Measurements from ENCODE around the gene NFYB.
"Not testable (repeated sequence)": the region's sequence is repeated elsewhere in the genome, so short reads cannot be mapped to it uniquely, and the experiment has no call there.

NFYB gene

GRCh38 chr12:104114834-104115586, 23.0 kb downstream of the NFYB start:
- H3K4me3 Mint-ChIP-seq, H3K27me3 Mint-ChIP-seq, H3K27ac Mint-ChIP-seq, DNase-seq, H3K9me3 Mint-ChIP-seq, CTCF ChIA-PET, H3K4me1 Mint-ChIP-seq: not testable (repeated sequence)
- H3K36me3 Mint-ChIP-seq: peaks cover 22% of the 10 kb centered on the region

GRCh38 chr12:104109446-104110271, 28.4 kb downstream of the NFYB start:
- no peak for DNase-seq
- CTCF ChIA-PET: interaction anchor here (0.6 to 6.1 kb wide), 35 partner anchors 10 to 737 kb away, joined by 3 to 92 read pairs (median 5); partner anchors contain the start of genes HCFC2 and NFYB
- H3K4me1 Mint-ChIP-seq: peaks cover 9% of the 10 kb centered on the region
- H3K27ac Mint-ChIP-seq: no peak overlapping the region
- no peaks in the 10 kb centered on the region for H3K27me3 Mint-ChIP-seq
- peaks cover 11% of the 10 kb centered on the region for H3K36me3 Mint-ChIP-seq
- no peaks in the 10 kb centered on the region for H3K9me3 Mint-ChIP-seq
- H3K4me3 Mint-ChIP-seq: no peak overlapping the region

- H3K4me3 Mint-ChIP-seq: no peak overlapping the region
- H3K27ac Mint-ChIP-seq: no peak overlapping the region
- no peaks in the 10 kb centered on the region for H3K27me3 Mint-ChIP-seq
- H3K4me1 Mint-ChIP-seq: peaks cover 9% of the 10 kb centered on the region
- DNase-seq: peak; percentile 93
- CTCF ChIA-PET: interaction anchor here (0.6 to 6.1 kb wide), 38 partner anchors 9 to 737 kb away, joined by 3 to 92 read pairs (median 4); partner anchors contain the start of genes HCFC2 and NFYB
- H3K36me3 Mint-ChIP-seq: peaks cover 8% of the 10 kb centered on the region
- no peaks in the 10 kb centered on the region for H3K9me3 Mint-ChIP-seq
Measured at GRCh38 chr12:104108755-104109445, 29.1 kb downstream of the NFYB start.

GRCh38 chr12:104106965-104107364, 31.0 kb downstream of the NFYB start:
- CTCF ChIA-PET: interaction anchor here (0.7 to 6.1 kb wide), 6 partner anchors 9 to 230 kb away, joined by 3 to 92 read pairs (median 10); no protein-coding TSS in a partner anchor
- peaks cover 16% of the 10 kb centered on the region for H3K36me3 Mint-ChIP-seq

GRCh38 chr12:104105461-104105860, 32.5 kb downstream of the NFYB start:
- Mint-ChIP-seq H3K9me3 (no peaks in the 10 kb centered on the region), H3K4me3 (no peak overlapping the region), H3K4me1 (peaks cover 9% of the 10 kb centered on the region), H3K36me3 (peaks cover 20% of the 10 kb centered on the region), H3K27me3 (no peaks in the 10 kb centered on the region), H3K27ac (no peak overlapping the region)
- CTCF ChIA-PET: no interaction called here
- DNase-seq: no peak

More at GRCh38 chr12:104106965-104107364, 31.0 kb downstream of the NFYB start:
- Mint-ChIP-seq H3K27me3 (no peaks in the 10 kb centered on the region), H3K4me3 (no peak overlapping the region), H3K27ac (no peak overlapping the region), H3K4me1 (peaks cover 9% of the 10 kb centered on the region), H3K9me3 (no peaks in the 10 kb centered on the region)
- no peak for DNase-seq

GRCh38 chr12:104097954-104098353, 40.1 kb downstream of the NFYB start:
- Mint-ChIP-seq H3K9me3 (no peaks in the 10 kb centered on the region), H3K4me3 (no peak overlapping the region)

GRCh38 chr12:104095289-104095688, 42.7 kb downstream of the NFYB start:
- Mint-ChIP-seq H3K27me3 (no peaks in the 10 kb centered on the region), H3K4me1 (no peaks in the 10 kb centered on the region), H3K4me3 (no peak overlapping the region), H3K36me3 (peaks cover 36% of the 10 kb centered on the region), H3K27ac (no peak overlapping the region), H3K9me3 (no peaks in the 10 kb centered on the region)
- DNase-seq: no peak
- CTCF ChIA-PET: interaction anchor here (0.9 to 3.5 kb wide), 2 partner anchors 12 to 14 kb away, joined by 4 to 17 read pairs; no protein-coding TSS in a partner anchor

More at GRCh38 chr12:104097954-104098353, 40.1 kb downstream of the NFYB start:
- no peak for DNase-seq
- CTCF ChIA-PET: interaction anchor here (1.7 to 3.5 kb wide), 2 partner anchors 10 to 11 kb away, joined by 5 to 17 read pairs; no protein-coding TSS in a partner anchor
- Mint-ChIP-seq H3K4me1 (no peaks in the 10 kb centered on the region), H3K27ac (no peak overlapping the region), H3K27me3 (no peaks in the 10 kb centered on the region), H3K36me3 (peaks cover 40% of the 10 kb centered on the region)

GRCh38 chr12:104094284-104094683, 43.7 kb downstream of the NFYB start:
- no peak overlapping the region for H3K4me3 Mint-ChIP-seq
- H3K27me3 Mint-ChIP-seq: no peaks in the 10 kb centered on the region
- no peak overlapping the region for H3K27ac Mint-ChIP-seq
- no peak for DNase-seq
- H3K9me3 Mint-ChIP-seq: no peaks in the 10 kb centered on the region
- CTCF ChIA-PET: no interaction called here
- H3K36me3 Mint-ChIP-seq: peaks cover 39% of the 10 kb centered on the region
- H3K4me1 Mint-ChIP-seq: no peaks in the 10 kb centered on the region

- no peaks in the 10 kb centered on the region for H3K27me3 Mint-ChIP-seq
- no peaks in the 10 kb centered on the region for H3K4me1 Mint-ChIP-seq
- no peaks in the 10 kb centered on the region for H3K9me3 Mint-ChIP-seq
- no peak overlapping the region for H3K27ac Mint-ChIP-seq
- CTCF ChIA-PET: interaction anchor here (1.2 kb wide), 1 partner anchor 33 kb away, joined by 3 read pairs; no protein-coding TSS in a partner anchor
- peaks cover 34% of the 10 kb centered on the region for H3K36me3 Mint-ChIP-seq
- no peak overlapping the region for H3K4me3 Mint-ChIP-seq
- DNase-seq: no peak
Measured at GRCh38 chr12:104091136-104091535, 46.9 kb downstream of the NFYB start.

- no peak for DNase-seq
- H3K36me3 Mint-ChIP-seq: peaks cover 34% of the 10 kb centered on the region
- H3K9me3 Mint-ChIP-seq: no peaks in the 10 kb centered on the region
- no peak overlapping the region for H3K4me3 Mint-ChIP-seq
- no peaks in the 10 kb centered on the region for H3K27me3 Mint-ChIP-seq
- H3K4me1 Mint-ChIP-seq: no peaks in the 10 kb centered on the region
- H3K27ac Mint-ChIP-seq: no peak overlapping the region
- CTCF ChIA-PET: interaction anchor here (1.2 kb wide), 1 partner anchor 33 kb away, joined by 3 read pairs; no protein-coding TSS in a partner anchor
Measured at GRCh38 chr12:104090685-104091084, 47.3 kb downstream of the NFYB start.

- H3K27ac Mint-ChIP-seq: no peak overlapping the region
Measured at GRCh38 chr12:104083769-104084475, 54.1 kb downstream of the NFYB start.

GRCh38 chr12:104080764-104081163, 57.2 kb downstream of the NFYB start:
- no peak overlapping the region for H3K4me3 Mint-ChIP-seq
- H3K27me3 Mint-ChIP-seq: no peaks in the 10 kb centered on the region
- peaks cover 34% of the 10 kb centered on the region for H3K36me3 Mint-ChIP-seq
- peaks cover 5% of the 10 kb centered on the region for H3K4me1 Mint-ChIP-seq
- no peak overlapping the region for H3K27ac Mint-ChIP-seq
- no peak for DNase-seq
- no peaks in the 10 kb centered on the region for H3K9me3 Mint-ChIP-seq
- CTCF ChIA-PET: interaction anchor here (1.3 kb wide), 1 partner anchor 28 kb away, joined by 3 read pairs; no protein-coding TSS in a partner anchor

More at GRCh38 chr12:104083769-104084475, 54.1 kb downstream of the NFYB start:
- DNase-seq: no peak
- Mint-ChIP-seq H3K4me3 (no peak overlapping the region), H3K36me3 (peaks cover 31% of the 10 kb centered on the region), H3K27me3 (no peaks in the 10 kb centered on the region), H3K9me3 (no peaks in the 10 kb centered on the region), H3K4me1 (peaks cover 5% of the 10 kb centered on the region)
- CTCF ChIA-PET: interaction anchor here (1.0 kb wide), 1 partner anchor 25 kb away, joined by 5 read pairs; no protein-coding TSS in a partner anchor

GRCh38 chr12:104079024-104079423, 59.0 kb downstream of the NFYB start:
- peaks cover 3% of the 10 kb centered on the region for H3K4me1 Mint-ChIP-seq
- CTCF ChIA-PET: interaction anchor here (1.3 to 1.7 kb wide), 2 partner anchors 10 to 30 kb away, joined by 3 to 6 read pairs; no protein-coding TSS in a partner anchor
- H3K4me3 Mint-ChIP-seq: no peak overlapping the region
- H3K36me3 Mint-ChIP-seq: peaks cover 32% of the 10 kb centered on the region
- no peaks in the 10 kb centered on the region for H3K9me3 Mint-ChIP-seq
- no peak for DNase-seq
- no peaks in the 10 kb centered on the region for H3K27me3 Mint-ChIP-seq
- H3K27ac Mint-ChIP-seq: no peak overlapping the region
